Upper lobe of left lung (tissue), 4 donors: Measurements from ENCODE around the gene PPAN.

ENCODE experiments used
- EP300 ChIP-seq, 4 donors: sonication (generic); formaldehyde crosslinking; IDR thresholded peaks; one replicate each; pipeline ENCODE4 v1.5.1; 2017; ENCODE audit warnings: antibody characterized with exemption in 4 of 4, control low read depth in 2 of 4
- POLR2A ChIP-seq, 4 donors: fragments of 450-650 bp; IDR thresholded peaks; one replicate each; pipeline ENCODE4 v1.5.1; 2016 to 2017; ENCODE audit warnings: antibody characterized with exemption in 4 of 4, mild to moderate bottlenecking in 2 of 4
- POLR2AphosphoS5 ChIP-seq, 2 donors: sonication (generic); formaldehyde crosslinking; IDR thresholded peaks; one replicate each; pipeline ENCODE4 v1.5.1; 2017; ENCODE audit warnings: antibody characterized with exemption in 2 of 2
- TF ChIP-seq, protein P1 (sequence below), 6 experiments: fragments of 450-650 bp in 4 of 6; fragments of 200-600 bp in 2 of 6; sonication (generic) in 2 of 6; IDR thresholded peaks; one replicate each; pipeline ENCODE4 v1.5.1; 2016 to 2019; ENCODE audit warnings: antibody characterized with exemption in 6 of 6

DNA sequence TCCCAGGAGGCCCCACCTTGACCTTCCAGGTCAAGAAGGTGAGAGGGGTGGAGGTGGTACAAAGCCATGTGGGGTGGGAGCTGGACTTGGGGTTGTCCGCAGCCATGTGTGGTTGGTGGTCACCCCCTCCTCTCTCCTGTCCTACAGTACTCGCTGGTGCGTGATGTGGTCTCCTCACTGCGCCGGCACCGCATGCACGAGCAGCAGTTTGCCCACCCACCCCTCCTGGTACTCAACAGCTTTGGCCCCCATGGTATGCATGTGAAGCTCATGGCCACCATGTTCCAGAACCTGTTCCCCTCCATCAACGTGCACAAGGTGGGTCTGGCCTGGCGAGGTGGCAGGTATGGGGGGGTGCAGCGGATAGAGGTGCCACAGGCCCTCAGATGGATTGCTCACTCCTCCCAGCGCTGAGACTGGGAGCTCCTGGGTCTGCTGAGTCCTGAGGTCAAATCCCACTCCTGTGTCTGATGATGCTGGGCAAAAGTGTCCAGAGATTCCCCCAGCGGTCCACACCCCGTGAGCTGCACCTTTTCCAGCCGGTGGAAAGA lies 1.7 kb downstream of the PPAN start:
- TF ChIP-seq POLR2AphosphoS5 (IDR thresholded peaks at IDR 0.05), result no peak
- TF ChIP-seq, protein P1, sequence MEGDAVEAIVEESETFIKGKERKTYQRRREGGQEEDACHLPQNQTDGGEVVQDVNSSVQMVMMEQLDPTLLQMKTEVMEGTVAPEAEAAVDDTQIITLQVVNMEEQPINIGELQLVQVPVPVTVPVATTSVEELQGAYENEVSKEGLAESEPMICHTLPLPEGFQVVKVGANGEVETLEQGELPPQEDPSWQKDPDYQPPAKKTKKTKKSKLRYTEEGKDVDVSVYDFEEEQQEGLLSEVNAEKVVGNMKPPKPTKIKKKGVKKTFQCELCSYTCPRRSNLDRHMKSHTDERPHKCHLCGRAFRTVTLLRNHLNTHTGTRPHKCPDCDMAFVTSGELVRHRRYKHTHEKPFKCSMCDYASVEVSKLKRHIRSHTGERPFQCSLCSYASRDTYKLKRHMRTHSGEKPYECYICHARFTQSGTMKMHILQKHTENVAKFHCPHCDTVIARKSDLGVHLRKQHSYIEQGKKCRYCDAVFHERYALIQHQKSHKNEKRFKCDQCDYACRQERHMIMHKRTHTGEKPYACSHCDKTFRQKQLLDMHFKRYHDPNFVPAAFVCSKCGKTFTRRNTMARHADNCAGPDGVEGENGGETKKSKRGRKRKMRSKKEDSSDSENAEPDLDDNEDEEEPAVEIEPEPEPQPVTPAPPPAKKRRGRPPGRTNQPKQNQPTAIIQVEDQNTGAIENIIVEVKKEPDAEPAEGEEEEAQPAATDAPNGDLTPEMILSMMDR (IDR thresholded peaks at IDR 0.05), result no peak
- no peak for TF ChIP-seq EP300 (IDR thresholded peaks at IDR 0.05)
- no peak for TF ChIP-seq POLR2A (IDR thresholded peaks at IDR 0.05)
